Fibroblast of skin of right quadriceps (primary cell): ENCODE data around the gene CHD6.

Experiments used
- DNase-seq: peaks from one replicate; pipeline ENCODE4 v3.0.0-alpha.2; 2013

The CHD6 gene

GRCh38 chr20:41617902-41618806, at the start of gene CHD6:
Gene CHD6, minus strand, starts transcription at chr20:41618377. Its CDS starts 67,040 bp downstream, at chr20:41551337.
- peak; percentile 99 for DNase-seq

DNA sequence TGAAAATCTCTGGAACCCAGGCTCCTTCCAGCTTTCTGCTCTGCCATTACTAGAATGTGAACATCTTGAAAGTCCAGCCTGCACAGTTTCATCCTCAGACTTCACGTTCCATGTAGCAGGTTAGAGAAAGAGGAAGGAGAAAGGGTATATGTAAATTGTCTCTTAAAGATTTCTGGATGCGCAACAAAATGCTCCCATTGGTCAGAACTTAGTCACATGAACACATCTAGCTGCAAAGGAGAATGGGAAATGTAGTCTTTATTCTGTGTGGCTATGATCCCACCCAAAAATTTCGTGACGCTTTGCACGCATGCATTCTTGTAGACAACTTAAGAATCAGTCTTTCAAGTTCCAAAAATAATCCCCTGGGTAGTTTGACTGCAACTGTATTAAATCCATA, 46.4 kb upstream of the CHD6 start:
- peak; percentile 5 for DNase-seq

DNA sequence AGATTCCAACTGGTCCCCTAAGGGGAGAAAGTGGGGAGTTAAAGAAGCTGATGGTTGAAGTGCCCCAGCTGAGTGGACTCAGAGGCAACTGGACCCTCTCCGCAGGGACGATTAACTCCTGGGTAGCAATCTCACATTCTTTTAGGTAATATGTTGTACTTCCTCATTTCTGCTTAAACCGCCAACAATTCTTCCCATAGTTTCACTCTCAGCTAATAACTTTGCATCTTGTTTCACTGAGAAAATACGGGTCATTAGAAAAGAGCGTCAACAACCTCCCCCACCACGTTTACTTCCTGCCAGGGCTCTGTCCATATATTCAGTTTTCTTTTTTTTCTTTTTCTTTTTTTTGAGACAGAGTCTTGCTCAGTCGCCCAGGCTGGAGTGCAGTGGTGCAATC, 39.5 kb upstream of the CHD6 start:
- DNase-seq = no peak

DNA sequence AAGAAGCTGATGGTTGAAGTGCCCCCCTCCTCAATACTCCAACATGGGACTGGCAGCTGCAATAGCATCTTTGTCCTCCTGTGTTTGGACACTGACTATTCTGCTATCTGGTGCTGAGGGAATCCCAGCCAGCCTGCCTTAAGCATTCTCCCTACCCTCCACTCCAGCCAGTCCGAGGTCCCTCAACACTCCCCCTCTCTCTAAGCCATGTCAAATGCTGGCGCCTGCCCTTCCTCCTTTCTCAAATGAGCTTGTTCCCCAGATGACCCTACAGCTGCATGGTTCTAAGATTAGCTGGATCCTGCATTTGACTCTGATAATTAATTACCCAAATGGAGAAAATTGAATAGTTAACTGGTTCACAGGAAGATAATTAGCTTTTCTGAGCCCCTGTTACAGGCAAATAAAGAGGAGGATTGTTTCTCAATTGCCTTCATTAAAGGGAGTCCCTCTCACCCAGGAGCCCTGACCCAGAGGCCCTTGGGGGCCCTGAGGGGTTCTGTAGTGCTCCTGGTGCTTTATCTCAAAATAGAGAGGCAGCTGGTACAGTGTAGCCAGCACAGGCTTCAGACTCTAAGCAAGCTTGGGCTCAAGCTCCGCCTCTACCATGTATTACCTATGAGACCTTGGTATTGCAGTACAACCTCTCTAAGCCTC, 37.9 kb upstream of the CHD6 start:
- no peak for DNase-seq

DNA sequence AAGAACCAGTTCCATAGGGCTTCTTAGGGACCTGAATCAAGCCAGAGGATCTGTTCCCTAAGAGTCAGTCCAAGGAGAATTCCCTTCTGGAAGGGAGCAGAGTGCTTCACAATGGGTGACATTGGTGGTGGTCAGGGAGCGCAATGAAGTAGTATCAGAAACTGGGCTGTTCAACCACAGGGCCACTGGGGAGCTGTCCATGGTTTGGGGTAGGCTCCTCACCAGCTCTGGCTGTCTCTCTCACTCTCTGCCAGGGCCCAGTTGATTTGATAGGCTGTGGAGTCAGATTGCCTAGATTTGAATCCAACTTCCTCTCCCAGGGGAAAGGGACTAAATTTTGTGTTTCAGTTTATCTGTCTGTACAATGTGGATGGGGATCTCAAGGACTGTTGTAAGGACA, 36.7 kb upstream of the CHD6 start:
- DNase-seq = peak; percentile 9

- no peak for DNase-seq
These were observed 36.1 kb upstream of the CHD6 start for GRCh38 chr20:41654292-41654691.

DNA sequence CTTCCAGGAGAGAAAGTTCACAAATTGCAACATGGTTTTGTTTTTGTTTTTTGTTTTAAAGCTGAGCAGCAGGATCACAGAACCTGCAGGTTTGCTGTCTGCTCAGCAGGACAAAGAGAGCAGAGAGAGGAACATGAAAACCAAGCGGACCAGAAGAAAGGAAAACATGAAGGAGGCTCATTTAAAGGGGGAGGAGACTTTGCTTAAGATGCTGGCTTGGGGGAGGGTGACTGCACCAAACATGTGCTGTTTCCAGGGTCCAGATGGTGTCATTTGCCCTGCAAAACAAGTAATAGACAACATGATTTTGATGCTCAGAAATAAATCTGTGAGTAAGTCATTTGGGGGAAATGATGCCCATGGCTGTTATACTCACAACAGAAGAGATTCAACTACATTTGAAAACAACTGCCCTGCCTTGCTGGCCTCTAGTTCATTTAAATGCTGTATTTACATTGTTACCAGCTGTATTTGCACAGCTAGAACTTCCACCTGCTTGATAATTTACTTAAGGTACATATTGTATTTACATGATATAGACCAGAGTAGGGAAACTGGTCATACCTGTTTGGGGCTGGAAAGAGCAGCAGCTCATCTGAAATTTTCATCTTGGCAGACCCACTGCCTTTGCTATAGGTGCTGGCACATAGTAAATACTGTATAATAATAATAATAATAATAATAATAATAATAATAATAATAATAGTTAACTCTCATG, 32.2 kb upstream of the CHD6 start:
- no peak for DNase-seq

- no peak for DNase-seq
These were observed 31.3 kb upstream of the CHD6 start for GRCh38 chr20:41649489-41649888.

DNA sequence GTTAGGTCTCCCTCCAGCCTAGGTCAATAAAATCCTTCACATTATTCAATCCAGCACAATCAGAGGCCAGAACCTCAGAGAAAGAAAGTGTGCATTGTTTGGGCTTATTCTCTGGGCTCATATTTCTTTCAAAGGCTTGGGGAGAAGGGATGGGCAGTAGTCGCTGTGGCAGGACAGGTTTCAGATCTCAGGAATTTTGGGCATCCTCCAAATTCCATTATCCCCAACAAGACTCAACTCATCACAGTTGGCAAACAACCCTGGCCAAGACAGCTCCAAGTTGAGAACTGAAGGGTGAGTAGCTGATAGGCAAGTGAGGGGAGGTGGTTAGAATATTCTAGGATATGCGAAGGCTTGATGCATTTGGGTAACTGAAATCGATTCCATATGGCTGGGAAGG, 27.2 kb upstream of the CHD6 start:
- no peak for DNase-seq

DNA sequence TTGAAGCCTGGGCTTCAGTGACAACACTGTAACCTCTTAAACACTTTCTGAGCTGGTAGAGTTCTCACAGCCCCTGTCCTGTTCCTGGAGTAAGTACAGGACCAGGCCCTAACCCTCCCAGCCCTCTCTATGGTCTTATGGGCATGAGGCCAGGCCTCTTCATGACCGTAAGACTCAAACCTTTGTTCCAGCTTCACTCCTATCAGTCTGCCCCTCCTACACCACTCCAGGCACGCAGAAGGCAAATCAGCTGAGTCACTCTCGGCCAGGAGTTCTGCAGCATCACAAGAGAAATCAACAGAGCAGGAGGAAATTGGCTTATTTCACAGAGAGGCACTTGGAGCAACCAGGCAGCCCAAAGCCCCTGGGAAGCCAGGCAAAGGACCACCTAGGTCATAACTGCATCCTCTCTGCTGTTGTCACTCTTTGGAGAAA, 25.3 kb upstream of the CHD6 start:
- peak; percentile 46 for DNase-seq

DNA sequence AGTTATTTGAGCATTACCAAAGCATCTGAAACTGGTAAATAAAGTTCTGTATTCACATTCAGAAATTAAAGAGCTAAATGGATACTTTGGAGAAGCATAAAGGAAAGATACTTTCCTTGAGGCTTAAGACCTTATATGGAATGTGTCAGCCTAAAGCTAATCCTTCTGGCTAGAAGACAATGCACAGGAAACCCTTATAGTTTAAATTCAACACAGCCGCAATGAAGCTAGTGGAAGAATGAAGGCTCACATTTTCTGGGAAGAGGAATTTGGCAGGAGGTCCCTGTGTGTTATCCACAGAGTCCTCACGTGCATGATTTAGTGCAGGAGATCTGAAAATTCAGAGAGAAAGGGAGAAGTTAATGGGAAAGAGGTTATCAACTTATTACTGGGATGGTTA, 21.5 kb upstream of the CHD6 start:
- DNase-seq = no peak

DNA sequence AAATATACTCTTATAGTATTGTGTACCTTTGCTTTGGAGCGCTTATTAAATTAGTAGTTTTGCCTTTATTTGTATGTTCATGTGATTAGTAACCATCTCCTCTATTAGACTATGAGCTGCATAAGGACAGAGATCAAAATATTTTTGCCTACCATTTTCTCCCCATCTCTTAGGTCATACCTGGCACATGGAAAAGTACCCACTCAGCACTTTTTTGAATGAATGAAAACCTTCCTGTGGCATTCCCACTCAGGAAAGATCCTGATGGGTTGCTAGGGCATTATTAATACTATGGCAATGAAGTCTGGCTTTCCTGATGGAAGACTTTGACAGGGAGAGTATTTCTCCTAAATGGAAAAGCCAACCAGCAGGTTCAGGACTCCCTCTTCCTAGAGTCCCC, 20.3 kb upstream of the CHD6 start:
- no peak for DNase-seq

- no peak for DNase-seq
These were observed 17.0 kb upstream of the CHD6 start for GRCh38 chr20:41635158-41635557.

DNA sequence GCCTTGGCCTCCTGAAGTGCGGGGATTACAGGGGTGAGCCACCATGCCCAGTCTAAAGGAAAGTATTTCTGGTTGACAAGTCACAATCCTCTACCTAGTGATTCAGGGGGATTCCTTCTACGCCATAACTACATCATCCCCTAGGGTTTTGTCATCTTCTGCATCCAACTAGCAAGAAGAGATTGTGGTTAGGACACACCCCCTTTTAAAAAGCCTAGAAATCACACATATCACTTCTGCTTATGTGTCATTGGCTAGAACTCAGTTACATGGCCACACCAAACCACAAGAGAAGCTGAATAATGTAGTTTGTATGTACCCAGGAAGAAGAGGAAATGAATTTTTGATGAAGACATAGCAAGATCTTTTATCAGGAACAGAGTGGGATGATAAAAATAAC, 14.7 kb upstream of the CHD6 start:
- peak; percentile 79 for DNase-seq

- DNase-seq = peak; percentile 92
These were observed 13.6 kb upstream of the CHD6 start for GRCh38 chr20:41631826-41632225.

GRCh38 chr20:41630846-41631245, 12.7 kb upstream of the CHD6 start:
- DNase-seq = no peak

DNA sequence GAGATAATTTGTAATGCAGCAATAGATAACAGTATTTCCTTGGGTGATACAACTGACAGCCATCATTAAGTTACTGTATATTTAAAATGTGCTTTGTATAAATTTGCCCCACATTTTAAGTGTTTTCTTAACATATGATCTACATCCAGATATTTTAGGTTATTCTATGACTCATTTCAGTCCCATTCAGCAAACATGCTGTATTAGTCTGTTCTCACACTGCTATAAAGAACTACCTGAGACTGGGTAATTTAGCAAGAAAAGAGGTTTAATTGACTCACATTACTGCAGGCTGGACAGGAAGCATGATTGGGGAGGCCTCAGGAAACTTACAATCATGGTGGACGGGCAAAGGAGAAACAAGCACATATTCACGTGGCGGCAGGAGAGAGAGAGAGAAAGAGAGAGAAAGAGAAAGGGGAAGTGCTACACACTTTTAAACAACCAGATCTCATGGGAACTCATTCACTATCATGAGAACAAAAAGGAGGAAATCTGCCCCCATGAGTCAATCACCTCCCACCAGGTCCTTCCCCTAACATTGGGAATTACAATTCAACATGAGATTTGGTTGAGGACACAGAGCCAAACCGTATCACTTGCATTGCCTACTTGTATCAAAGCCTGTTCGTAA, 9.6 kb upstream of the CHD6 start:
- no peak for DNase-seq

DNA sequence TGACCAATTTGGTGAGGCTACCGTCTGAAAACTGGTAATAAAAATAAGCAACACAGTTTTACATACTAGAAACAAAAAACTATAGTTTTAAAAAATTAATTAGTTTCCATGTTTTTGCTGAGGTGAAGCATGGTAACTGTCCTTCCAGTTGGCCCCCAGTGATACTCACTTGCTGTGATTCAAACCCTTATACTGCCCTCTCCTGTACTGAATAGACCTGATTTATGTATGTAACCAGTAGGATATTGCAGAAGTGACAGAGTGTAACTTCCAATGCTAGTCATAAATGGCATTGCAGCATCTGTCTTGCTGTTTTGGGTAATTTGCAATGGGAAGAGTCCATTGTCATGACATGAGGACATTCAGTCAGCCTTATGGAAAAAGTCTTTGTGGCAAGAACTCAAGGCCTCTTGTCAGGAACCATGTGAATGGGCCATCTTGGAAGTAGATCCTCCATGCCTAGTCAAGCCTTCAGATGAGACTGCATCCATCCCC, 8.9 kb upstream of the CHD6 start:
- DNase-seq = no peak

DNA sequence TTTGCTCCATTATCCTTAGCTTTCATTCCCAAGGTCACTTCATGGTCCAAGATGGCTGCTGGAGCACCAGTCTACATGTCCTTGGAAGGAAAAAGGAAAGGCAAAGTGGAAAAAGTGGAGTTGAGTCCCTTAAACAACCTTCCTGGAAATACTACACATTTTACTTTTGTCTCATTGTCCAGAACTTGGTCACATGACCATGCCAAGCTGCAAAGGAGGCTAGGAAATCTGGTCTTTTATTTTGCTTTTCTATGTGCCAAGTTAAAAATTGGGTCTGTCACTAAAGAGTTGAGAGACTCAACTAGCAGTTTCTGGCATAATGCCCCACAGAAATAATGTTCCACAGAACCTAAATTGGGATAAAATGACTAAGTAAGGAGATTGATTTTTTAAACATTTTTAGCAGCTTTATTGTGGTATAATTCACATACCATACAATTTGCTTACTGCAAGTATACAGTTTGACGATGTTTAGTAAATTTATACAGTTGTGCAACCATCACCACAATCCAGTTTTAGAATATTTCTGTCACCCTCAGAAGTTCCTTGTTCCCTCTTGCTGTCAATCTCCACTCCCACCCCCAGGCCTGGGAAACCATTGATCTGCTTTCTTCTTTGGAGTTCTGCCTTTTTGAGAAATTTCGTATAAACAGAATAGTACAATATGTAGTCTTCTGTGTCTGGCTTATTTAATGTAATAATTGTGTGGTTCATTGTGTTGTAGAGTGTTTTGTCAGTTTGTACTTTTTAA, 5.6 kb upstream of the CHD6 start:
- DNase-seq = peak; percentile 33

DNA sequence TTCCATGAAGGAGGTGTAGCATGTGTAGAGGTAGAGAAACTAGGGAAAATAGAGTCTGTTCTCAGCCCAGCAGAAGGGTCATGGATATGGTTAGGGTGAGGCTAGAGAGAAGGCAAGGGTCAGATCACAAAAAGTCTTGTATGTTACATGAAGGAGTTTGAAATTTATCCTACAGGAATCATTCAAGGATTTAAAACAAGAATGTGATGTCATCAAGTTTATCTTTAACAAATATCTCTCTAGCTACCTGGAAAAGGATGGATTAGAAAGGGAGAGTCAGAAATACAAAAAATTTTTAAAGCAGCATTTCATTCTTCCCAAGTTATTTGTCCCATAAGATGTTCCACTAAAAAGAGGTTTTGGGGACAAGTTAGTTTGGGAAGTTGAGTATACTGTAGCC, 4.4 kb upstream of the CHD6 start:
- no peak for DNase-seq

DNA sequence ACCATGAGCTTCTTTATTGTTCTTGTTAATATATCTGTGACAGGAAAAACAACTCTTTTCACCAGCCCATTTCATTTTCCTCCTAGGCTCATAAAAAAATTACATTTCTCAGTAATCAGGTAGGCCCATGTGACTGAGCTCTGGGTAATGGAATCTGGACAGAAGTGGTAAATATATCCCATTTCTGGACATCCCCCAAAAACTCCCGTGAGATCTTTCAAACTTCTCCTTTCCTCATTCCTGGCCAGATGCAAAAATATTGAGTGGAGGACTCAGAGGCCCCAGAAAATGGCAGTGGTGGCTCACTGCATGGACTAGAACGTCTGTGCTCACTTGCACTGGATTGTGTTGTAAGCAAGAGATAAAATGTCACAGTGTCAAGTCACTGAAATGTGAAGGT, 3.8 kb upstream of the CHD6 start:
- no peak for DNase-seq

DNA sequence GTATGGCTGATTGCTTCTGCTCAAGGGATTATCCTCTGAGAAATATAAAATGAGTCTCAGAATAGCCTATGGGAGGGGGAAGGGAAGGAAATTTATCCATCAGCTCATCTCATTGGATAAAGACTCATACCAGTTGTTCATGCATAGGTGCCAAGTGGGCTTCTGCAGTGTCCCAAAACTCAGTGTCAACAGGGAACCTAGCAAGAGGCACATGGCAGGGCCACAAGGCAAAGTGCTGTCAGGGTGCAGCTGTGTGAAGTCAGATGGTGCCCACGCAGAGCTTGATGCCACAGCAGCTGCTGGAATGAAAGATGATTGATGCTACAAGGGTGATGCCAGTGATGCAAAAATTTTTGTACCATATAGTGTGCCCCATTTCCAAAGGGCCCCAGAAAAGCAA, 3.2 kb upstream of the CHD6 start:
- no peak for DNase-seq
